Activated effector memory CD4-positive, alpha-beta T cell treated with Interleukin-2 at 50 U/mL for 16 hours (primary cell): Measurements from ENCODE around the gene ARMH3.
"Not testable (repeated sequence)": the region's sequence is repeated elsewhere in the genome, so short reads cannot be mapped to it uniquely, and the experiment has no call there.

Experiments
- DNase-seq: peaks from one replicate; pipeline ENCODE4 v3.0.0-alpha.2; 2020

The ARMH3 gene

GRCh38 chr10:102055647-102056419 lies at the start of gene ARMH3:
TSS of gene ARMH3 (minus strand) at chr10:102056173. CDS start at chr10:102040114, 16,059 bp downstream.
- DNase-seq = peak; percentile 85

- no peak for DNase-seq
These were observed 46.4 kb upstream of the ARMH3 start for GRCh38 chr10:102102421-102102820.

GRCh38 chr10:102101152-102101551 lies 45.2 kb upstream of the ARMH3 start:
- no peak for DNase-seq

GRCh38 chr10:102096449-102096848 lies 40.5 kb upstream of the ARMH3 start:
- no peak for DNase-seq

GRCh38 chr10:102090772-102091171 lies 34.8 kb upstream of the ARMH3 start:
- no peak for DNase-seq

- no peak for DNase-seq
These were observed 30.2 kb upstream of the ARMH3 start for GRCh38 chr10:102086196-102086595.

GRCh38 chr10:102085336-102085735 lies 29.4 kb upstream of the ARMH3 start:
- DNase-seq = no peak

- no peak for DNase-seq
These were observed 27.6 kb upstream of the ARMH3 start for GRCh38 chr10:102083541-102083940.

GRCh38 chr10:102072673-102073527 lies 16.9 kb upstream of the ARMH3 start:
- DNase-seq = peak; percentile 61

GRCh38 chr10:102069071-102069470 lies 13.1 kb upstream of the ARMH3 start:
- DNase-seq = no peak

- no peak for DNase-seq
These were observed 12.2 kb upstream of the ARMH3 start for GRCh38 chr10:102068216-102068615.

- no peak for DNase-seq
These were observed 11.3 kb upstream of the ARMH3 start for GRCh38 chr10:102067091-102067916.

- no peak for DNase-seq
These were observed 10.6 kb upstream of the ARMH3 start for GRCh38 chr10:102066399-102067088.

- DNase-seq = no peak
These were observed 9.8 kb upstream of the ARMH3 start for GRCh38 chr10:102065561-102066398.

GRCh38 chr10:102064868-102065560 lies 9.0 kb upstream of the ARMH3 start, which contains the start of gene HPS6:
TSS of gene HPS6 (plus strand) at chr10:102065349. CDS start at chr10:102065475, 126 bp downstream.
- DNase-seq = peak; percentile 85

- no peak for DNase-seq
These were observed 8.5 kb upstream of the ARMH3 start for GRCh38 chr10:102064503-102064867.

- DNase-seq = no peak
These were observed 4.0 kb upstream of the ARMH3 start for GRCh38 chr10:102059987-102060386.

- DNase-seq = not testable (repeated sequence)
These were observed 909 bp downstream of the ARMH3 start for GRCh38 chr10:102054881-102055646.

- DNase-seq = no peak
These were observed 9.9 kb downstream of the ARMH3 start for GRCh38 chr10:102046095-102046494.

- DNase-seq = no peak
These were observed 10.7 kb downstream of the ARMH3 start for GRCh38 chr10:102045292-102045691.
